ENCODE results near the gene ACOT11.
A peak's percentile ranks its signal among the peaks of the same experiment; 100 is the strongest.
"Not testable (repeated sequence)": the region's sequence is repeated elsewhere in the genome, so short reads cannot be mapped to it uniquely, and the experiment has no call there.

Gene ACOT11

GRCh38 chr1:54611621-54612020 lies 63.6 kb downstream of the ACOT11 start:
- peak; percentile 21 for DNase-seq

- DNase-seq = no peak
Measured at GRCh38 chr1:54614024-54614423, 66.0 kb downstream of the ACOT11 start.

- DNase-seq = no peak
Measured at GRCh38 chr1:54614563-54614962, 66.5 kb downstream of the ACOT11 start.

- no peak for DNase-seq
Measured at GRCh38 chr1:54615531-54616279, 67.7 kb downstream of the ACOT11 start.

GRCh38 chr1:54619749-54620148 lies 71.7 kb downstream of the ACOT11 start:
- DNase-seq = no peak

GRCh38 chr1:54623216-54624007 lies 75.4 kb downstream of the ACOT11 start, which contains the start of gene FAM151A:
Gene FAM151A (minus strand): TSS chr1:54623525. CDS start chr1:54623395, 130 bp downstream.
- no peak for DNase-seq

GRCh38 chr1:54624466-54625464 lies 76.7 kb downstream of the ACOT11 start:
- DNase-seq = peak; percentile 20

GRCh38 chr1:54627196-54627595 lies 79.2 kb downstream of the ACOT11 start:
- no peak for DNase-seq

- not testable (repeated sequence) for DNase-seq
Measured at GRCh38 chr1:54635804-54636203, 87.8 kb downstream of the ACOT11 start.

GRCh38 chr1:54636461-54637446 lies 88.7 kb downstream of the ACOT11 start:
- DNase-seq = not testable (repeated sequence)

- DNase-seq = no peak
Measured at GRCh38 chr1:54640361-54640760, 92.3 kb downstream of the ACOT11 start.

GRCh38 chr1:54640863-54641836 lies 93.1 kb downstream of the ACOT11 start, which contains the start of gene MROH7:
Gene MROH7 (plus strand): TSS chr1:54641786. CDS start chr1:54652927, 11,141 bp downstream.
- no peak for DNase-seq

- no peak for DNase-seq
Measured at GRCh38 chr1:54643736-54644135, 95.7 kb downstream of the ACOT11 start.

- DNase-seq = no peak
Measured at GRCh38 chr1:54645806-54646676, 98.0 kb downstream of the ACOT11 start.

GRCh38 chr1:54649130-54649898 lies 101.3 kb downstream of the ACOT11 start:
- DNase-seq = no peak

GRCh38 chr1:54649921-54650320 lies 101.9 kb downstream of the ACOT11 start:
- DNase-seq = no peak

- DNase-seq = no peak
Measured at GRCh38 chr1:54650417-54650816, 102.4 kb downstream of the ACOT11 start.

- DNase-seq = no peak
Measured at GRCh38 chr1:54651608-54652007, 103.6 kb downstream of the ACOT11 start.
